GM21825 (cell line): Measurements from ENCODE around the gene LRRTM4.
"Not testable (repeated sequence)": the region's sequence is repeated elsewhere in the genome, so short reads cannot be mapped to it uniquely, and the experiment has no call there.

Source experiments
- ATAC-seq: cut with Tn5 transposase; IDR thresholded peaks from one replicate; pipeline ENCODE4 v1.9.1; 2021; ENCODE audit warnings: mild to moderate bottlenecking, moderate library complexity; ENCODE audit not compliant: unreplicated experiment

Gene LRRTM4

GRCh38 chr2:77179297-77179696 is 342.9 kb downstream of the LRRTM4 start:
- ATAC-seq, result no peak

GRCh38 chr2:77175266-77175780 is 346.9 kb downstream of the LRRTM4 start:
- ATAC-seq, result not testable (repeated sequence)

GRCh38 chr2:77169426-77169825 is 352.8 kb downstream of the LRRTM4 start:
- ATAC-seq, result no peak

GRCh38 chr2:77164021-77164420 is 358.2 kb downstream of the LRRTM4 start:
- ATAC-seq, result not testable (repeated sequence)

- no peak for ATAC-seq
Measured at GRCh38 chr2:77161009-77161408, 361.2 kb downstream of the LRRTM4 start.

GRCh38 chr2:77156599-77156998 is 365.6 kb downstream of the LRRTM4 start:
- no peak for ATAC-seq

GRCh38 chr2:77155511-77155910 is 366.7 kb downstream of the LRRTM4 start:
- no peak for ATAC-seq

- no peak for ATAC-seq
Measured at GRCh38 chr2:77149565-77149964, 372.6 kb downstream of the LRRTM4 start.

- ATAC-seq, result no peak
Measured at GRCh38 chr2:77147153-77147552, 375.0 kb downstream of the LRRTM4 start.

- ATAC-seq, result no peak
Measured at GRCh38 chr2:77144772-77145171, 377.4 kb downstream of the LRRTM4 start.

- ATAC-seq, result no peak
Measured at GRCh38 chr2:77142141-77142540, 380.0 kb downstream of the LRRTM4 start.

GRCh38 chr2:77128479-77128878 is 393.7 kb downstream of the LRRTM4 start:
- ATAC-seq, result not testable (repeated sequence)

GRCh38 chr2:77127345-77127744 is 394.8 kb downstream of the LRRTM4 start:
- no peak for ATAC-seq

- ATAC-seq, result no peak
Measured at GRCh38 chr2:77121518-77121917, 400.7 kb downstream of the LRRTM4 start.

GRCh38 chr2:77119333-77119732 is 402.8 kb downstream of the LRRTM4 start:
- ATAC-seq, result no peak

- ATAC-seq, result no peak
Measured at GRCh38 chr2:77108915-77109314, 413.3 kb downstream of the LRRTM4 start.

GRCh38 chr2:77105008-77105407 is 417.2 kb downstream of the LRRTM4 start:
- no peak for ATAC-seq

GRCh38 chr2:77104554-77104953 is 417.6 kb downstream of the LRRTM4 start:
- ATAC-seq, result no peak

- no peak for ATAC-seq
Measured at GRCh38 chr2:77102927-77103326, 419.2 kb downstream of the LRRTM4 start.

GRCh38 chr2:77101796-77102452 is 420.3 kb downstream of the LRRTM4 start:
- no peak for ATAC-seq

- no peak for ATAC-seq
Measured at GRCh38 chr2:77099961-77100360, 422.2 kb downstream of the LRRTM4 start.

- not testable (repeated sequence) for ATAC-seq
Measured at GRCh38 chr2:77095525-77095924, 426.7 kb downstream of the LRRTM4 start.

GRCh38 chr2:77095096-77095495 is 427.1 kb downstream of the LRRTM4 start:
- no peak for ATAC-seq
